Astrocyte of the hippocampus (primary cell): Measurements from ENCODE around the gene SLC22A4.

Experiments used
- DNase-seq: peaks from one replicate; pipeline ENCODE4 v3.0.0; 2011; ENCODE audit warnings: low read depth, low spot score

The SLC22A4 gene

GRCh38 chr5:132299917-132300316, 5.7 kb downstream of the SLC22A4 start:
- DNase-seq, result no peak

- no peak for DNase-seq
Measured at GRCh38 chr5:132300577-132301343, 6.6 kb downstream of the SLC22A4 start.

- DNase-seq, result no peak
Measured at GRCh38 chr5:132301344-132302271, 7.4 kb downstream of the SLC22A4 start.

GRCh38 chr5:132302413-132302812, 8.2 kb downstream of the SLC22A4 start:
- no peak for DNase-seq

- no peak for DNase-seq
Measured at GRCh38 chr5:132303589-132303988, 9.4 kb downstream of the SLC22A4 start.

- no peak for DNase-seq
Measured at GRCh38 chr5:132305420-132305819, 11.2 kb downstream of the SLC22A4 start.

- DNase-seq, result no peak
Measured at GRCh38 chr5:132308701-132309100, 14.5 kb downstream of the SLC22A4 start.

- DNase-seq, result no peak
Measured at GRCh38 chr5:132309679-132310078, 15.5 kb downstream of the SLC22A4 start.

- DNase-seq, result no peak
Measured at GRCh38 chr5:132310141-132310834, 16.1 kb downstream of the SLC22A4 start.

GRCh38 chr5:132313366-132313765, 19.2 kb downstream of the SLC22A4 start:
- no peak for DNase-seq

- DNase-seq, result no peak
Measured at GRCh38 chr5:132313961-132314432, 19.8 kb downstream of the SLC22A4 start.

GRCh38 chr5:132315529-132316067, 21.4 kb downstream of the SLC22A4 start:
- DNase-seq, result no peak

- DNase-seq, result no peak
Measured at GRCh38 chr5:132319975-132320374, 25.8 kb downstream of the SLC22A4 start.

- DNase-seq, result no peak
Measured at GRCh38 chr5:132321109-132321721, 27.0 kb downstream of the SLC22A4 start.

- peak; percentile 21 for DNase-seq
Measured at GRCh38 chr5:132322266-132322665, 28.1 kb downstream of the SLC22A4 start.

GRCh38 chr5:132323202-132323601, 29.0 kb downstream of the SLC22A4 start:
- no peak for DNase-seq

- DNase-seq, result no peak
Measured at GRCh38 chr5:132325691-132326090, 31.5 kb downstream of the SLC22A4 start.

- DNase-seq, result no peak
Measured at GRCh38 chr5:132327252-132327955, 33.2 kb downstream of the SLC22A4 start.

GRCh38 chr5:132334812-132335211, 40.6 kb downstream of the SLC22A4 start:
- DNase-seq, result peak; percentile 18

- DNase-seq, result no peak
Measured at GRCh38 chr5:132335402-132335801, 41.2 kb downstream of the SLC22A4 start.

GRCh38 chr5:132339502-132339901, 45.3 kb downstream of the SLC22A4 start:
- no peak for DNase-seq
